Measurements from ENCODE around the gene TUT7. TPM values are rescaled to one million over a fixed set of nuclear protein-coding genes. Genes with fewer than 3 reads are reported as not detected.
"Not testable (repeated sequence)": the region's sequence is repeated elsewhere in the genome, so short reads cannot be mapped to it uniquely, and the experiment has no call there.

The TUT7 gene
- 10 to 100 TPM; 13.0 to 14.3 TPM for total RNA-seq
- long read RNA-seq, partial matches to known transcripts: 7 of 9 reads
- long read RNA-seq, other reads (novel, unspliced or antisense): 2 of 9 reads

GRCh38 chr9:86354011-86354817 lies at the start of gene TUT7:
TUT7 (minus strand) TSS chr9:86354410; CDS start chr9:86353199, 1,211 bp downstream.
- DNase-seq (peak; percentile 97), ATAC-seq (peak; percentile 98)
- intact Hi-C loops (cut with DNase I): no loop called here

GRCh38 chr9:86402591-86402990 lies 48.4 kb upstream of the TUT7 start:
- ATAC-seq (no peak), DNase-seq (no peak)
- intact Hi-C loops (cut with DNase I): no loop called here

GRCh38 chr9:86396412-86396811 lies 42.2 kb upstream of the TUT7 start:
- ATAC-seq (no peak), DNase-seq (no peak)
- intact Hi-C loops (cut with DNase I): no loop called here

- intact Hi-C loops (cut with DNase I); DNase-seq; ATAC-seq: not testable (repeated sequence)
These were observed 36.0 kb upstream of the TUT7 start for GRCh38 chr9:86390184-86390583.

- intact Hi-C loops (cut with DNase I): no loop called here
- DNase-seq: no peak
- ATAC-seq: no peak
These were observed 35.4 kb upstream of the TUT7 start for GRCh38 chr9:86389628-86390027.

GRCh38 chr9:86387376-86387775 lies 33.2 kb upstream of the TUT7 start:
- intact Hi-C loops (cut with DNase I): no loop called here
- DNase-seq: no peak
- no peak for ATAC-seq

- intact Hi-C loops (cut with DNase I); ATAC-seq; DNase-seq: not testable (repeated sequence)
These were observed 28.8 kb upstream of the TUT7 start for GRCh38 chr9:86383000-86383399.

- intact Hi-C loops (cut with DNase I): no loop called here
- ATAC-seq (no peak), DNase-seq (no peak)
These were observed 21.8 kb upstream of the TUT7 start for GRCh38 chr9:86376016-86376415.

GRCh38 chr9:86369810-86370209 lies 15.6 kb upstream of the TUT7 start:
- intact Hi-C loops (cut with DNase I): no loop called here
- ATAC-seq (no peak), DNase-seq (no peak)

GRCh38 chr9:86368871-86369521 lies 14.8 kb upstream of the TUT7 start:
- ATAC-seq (peak in 1 of 2 donors; percentile 51), DNase-seq (no peak)
- intact Hi-C loops (cut with DNase I): no loop called here

- ATAC-seq (no peak), DNase-seq (no peak)
- intact Hi-C loops (cut with DNase I): no loop called here
These were observed 7.0 kb upstream of the TUT7 start for GRCh38 chr9:86361176-86361575.

GRCh38 chr9:86359151-86359879 lies 5.1 kb upstream of the TUT7 start:
- intact Hi-C loops (cut with DNase I): no loop called here
- no peak for ATAC-seq
- DNase-seq: no peak

GRCh38 chr9:86356871-86357866 lies 3.0 kb upstream of the TUT7 start:
- DNase-seq (no peak), ATAC-seq (no peak)
- intact Hi-C loops (cut with DNase I): no loop called here

- no peak for DNase-seq
- intact Hi-C loops (cut with DNase I): no loop called here
- no peak for ATAC-seq
These were observed 1.6 kb upstream of the TUT7 start for GRCh38 chr9:86355814-86356213.

- no peak for DNase-seq
- peak; percentile 67 to 81 for ATAC-seq
- intact Hi-C loops (cut with DNase I): no loop called here
These were observed 654 bp upstream of the TUT7 start for GRCh38 chr9:86354818-86355309.

- intact Hi-C loops (cut with DNase I): no loop called here
- ATAC-seq: peak; percentile 2 to 20
- no peak for DNase-seq
These were observed 577 bp downstream of the TUT7 start for GRCh38 chr9:86353655-86354010.

GRCh38 chr9:86352440-86353077 lies 1.7 kb downstream of the TUT7 start:
- ATAC-seq: no peak
- intact Hi-C loops (cut with DNase I): no loop called here

GRCh38 chr9:86351880-86352279 lies 2.3 kb downstream of the TUT7 start:
- ATAC-seq (no peak), DNase-seq (no peak)
- intact Hi-C loops (cut with DNase I): no loop called here

More at GRCh38 chr9:86352440-86353077, 1.7 kb downstream of the TUT7 start:
- no peak for DNase-seq
